Endodermal cell (in vitro differentiated cells): ENCODE measurements around the gene CSH1. TPM values are rescaled to one million over a fixed set of nuclear protein-coding genes. Genes with fewer than 3 reads are reported as not detected.
"Not testable (repeated sequence)": the region's sequence is repeated elsewhere in the genome, so short reads cannot be mapped to it uniquely, and the experiment has no call there.

Source experiments
- DNase-seq: peaks from one replicate; pipeline ENCODE4 v3.0.0-alpha.2; 2017
- H3K27ac ChIP-seq: 2 replicates; pipeline ENCODE4 v1.5.1; 2013; ENCODE audit warnings: mild to moderate bottlenecking, low read depth, low read length, moderate library complexity
- H3K27me3 ChIP-seq: 2 replicates; pipeline ENCODE4 v1.6.1; 2013; ENCODE audit warnings: mild to moderate bottlenecking, low read length, moderate library complexity; ENCODE audit not compliant: insufficient read depth, control insufficient read depth, poor library complexity, severe bottlenecking
- H3K36me3 ChIP-seq: 2 replicates; pipeline ENCODE4 v1.7.0; 2013; ENCODE audit warnings: mild to moderate bottlenecking, low read length, moderate library complexity; ENCODE audit not compliant: control insufficient read depth, insufficient read depth
- H3K4me1 ChIP-seq: one replicate; pipeline ENCODE4 v1.7.0; 2013; ENCODE audit warnings: low read length; ENCODE audit not compliant: control insufficient read depth, insufficient read depth
- H3K4me3 ChIP-seq: 2 replicates; pipeline ENCODE4 v1.5.1; 2013; ENCODE audit warnings: mild to moderate bottlenecking, low read length, moderate library complexity
- H3K9ac ChIP-seq: 2 replicates; pipeline ENCODE4 v1.6.1; 2013; ENCODE audit warnings: mild to moderate bottlenecking, low read length, moderate library complexity; ENCODE audit not compliant: poor library complexity, severe bottlenecking; ENCODE audit errors: extremely low read depth
- H3K9me3 ChIP-seq: 2 replicates; pipeline ENCODE4 v1.6.1; 2013; ENCODE audit warnings: mild to moderate bottlenecking, low read length, moderate library complexity; ENCODE audit not compliant: control insufficient read depth
- H3K27ac Mint-ChIP-seq: 2 replicates; pipeline ENCODE4 v1.8.0; 2020; ENCODE audit warnings: mixed read lengths
- H3K27me3 Mint-ChIP-seq: 2 replicates; pipeline ENCODE4 v1.8.0; 2021; ENCODE audit warnings: mild to moderate bottlenecking, mixed read lengths; ENCODE audit not compliant: insufficient read depth
- H3K36me3 Mint-ChIP-seq: 2 replicates; pipeline ENCODE4 v1.8.0; 2020; ENCODE audit warnings: low read depth, mixed read lengths
- H3K4me1 Mint-ChIP-seq: 2 replicates; pipeline ENCODE4 v1.8.0; 2020; ENCODE audit warnings: mixed read lengths
- H3K4me3 Mint-ChIP-seq: 2 replicates; pipeline ENCODE4 v1.8.0; 2020; ENCODE audit warnings: mild to moderate bottlenecking, moderate library complexity, mixed read lengths
- H3K9me3 Mint-ChIP-seq: 2 replicates; pipeline ENCODE4 v1.8.0; 2020; ENCODE audit warnings: mild to moderate bottlenecking, mixed read lengths
- WGBS, 2 experiments: methylation state at CpG; one replicate each; pipeline versions ENCODE4 v1.1.5 to v1.1.7; 2013; ENCODE audit warnings: missing lambda C conversion rate in 2 of 2, mixed read lengths in 1 of 2; ENCODE audit not compliant: insufficient coverage in 1 of 2, insufficient read length in 1 of 2; 5-methylcytosine and 5-hydroxymethylcytosine counted together
- total RNA-seq, 2 donors: library from RNA; stranded (reverse); fragmentation: NEBNext Ultra II Directional in 1 of 2; extraction: Animal tissue kit (Norgen Biotek cat#: 25700) in 1 of 2; gene quantifications; 2 replicates in 1 of 2; 3 replicates in 1 of 2; pipeline ENCODE4 v1.2.1, GENCODE V29; 2021
- TF ChIP-seq, protein P1 (sequence below): fragments of 200-600 bp; sonication (generic); conservative IDR thresholded peaks from 2 replicates; pipeline ENCODE4 v1.5.0; 2021; ENCODE audit warnings: antibody characterized with exemption, mild to moderate bottlenecking

CSH1 gene
- total RNA-seq, 2 donors from 2014 or later, result 0.64 TPM; not detected in 1

DNA sequence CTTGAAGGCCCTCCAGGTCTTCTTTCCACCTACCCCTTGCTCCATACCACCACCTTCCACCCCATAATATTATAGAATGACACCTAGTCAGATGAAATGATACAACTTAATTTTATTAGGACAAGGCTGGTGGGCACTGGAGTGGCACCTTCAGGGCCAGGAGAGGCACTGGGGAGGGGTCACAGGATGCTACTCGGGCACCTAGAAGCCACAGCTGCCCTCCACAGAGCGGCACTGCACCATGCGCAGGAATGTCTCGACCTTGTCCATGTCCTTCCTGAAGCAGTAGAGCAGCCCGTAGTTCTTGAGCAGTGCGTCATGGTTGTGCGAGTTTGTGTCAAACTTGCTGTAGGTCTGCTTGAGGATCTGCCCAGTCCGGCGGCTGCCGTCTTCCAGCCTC lies 1.6 kb downstream of the CSH1 start:
- not testable (repeated sequence) for H3K9ac ChIP-seq, H3K4me1 ChIP-seq, H3K9me3 Mint-ChIP-seq, H3K27me3 Mint-ChIP-seq, H3K4me1 Mint-ChIP-seq, H3K9me3 ChIP-seq, H3K27ac Mint-ChIP-seq, H3K27me3 ChIP-seq, H3K4me3 Mint-ChIP-seq, H3K27ac ChIP-seq, H3K36me3 Mint-ChIP-seq, DNase-seq, H3K4me3 ChIP-seq, H3K36me3 ChIP-seq
- 99% methylated on average over 7 of the region's 10 CpGs; no CpG with 5 or more reads in 1 of the 2 experiments for WGBS, 2 experiments

- peak; percentile 69 for DNase-seq
- H3K4me1 ChIP-seq, H3K27ac Mint-ChIP-seq, H3K27me3 Mint-ChIP-seq, H3K9ac ChIP-seq, H3K4me1 Mint-ChIP-seq, H3K36me3 ChIP-seq, H3K27ac ChIP-seq, H3K4me3 ChIP-seq, H3K9me3 Mint-ChIP-seq, H3K4me3 Mint-ChIP-seq, H3K36me3 Mint-ChIP-seq, H3K27me3 ChIP-seq, H3K9me3 ChIP-seq: not testable (repeated sequence)
- WGBS, 2 experiments, result 72% methylated on average over 3 of the region's 3 CpGs
Measured at GRCh38 chr17:63894021-63894420, 2.4 kb downstream of the CSH1 start.

- peak; percentile 75 for DNase-seq
- TF ChIP-seq, protein P1, sequence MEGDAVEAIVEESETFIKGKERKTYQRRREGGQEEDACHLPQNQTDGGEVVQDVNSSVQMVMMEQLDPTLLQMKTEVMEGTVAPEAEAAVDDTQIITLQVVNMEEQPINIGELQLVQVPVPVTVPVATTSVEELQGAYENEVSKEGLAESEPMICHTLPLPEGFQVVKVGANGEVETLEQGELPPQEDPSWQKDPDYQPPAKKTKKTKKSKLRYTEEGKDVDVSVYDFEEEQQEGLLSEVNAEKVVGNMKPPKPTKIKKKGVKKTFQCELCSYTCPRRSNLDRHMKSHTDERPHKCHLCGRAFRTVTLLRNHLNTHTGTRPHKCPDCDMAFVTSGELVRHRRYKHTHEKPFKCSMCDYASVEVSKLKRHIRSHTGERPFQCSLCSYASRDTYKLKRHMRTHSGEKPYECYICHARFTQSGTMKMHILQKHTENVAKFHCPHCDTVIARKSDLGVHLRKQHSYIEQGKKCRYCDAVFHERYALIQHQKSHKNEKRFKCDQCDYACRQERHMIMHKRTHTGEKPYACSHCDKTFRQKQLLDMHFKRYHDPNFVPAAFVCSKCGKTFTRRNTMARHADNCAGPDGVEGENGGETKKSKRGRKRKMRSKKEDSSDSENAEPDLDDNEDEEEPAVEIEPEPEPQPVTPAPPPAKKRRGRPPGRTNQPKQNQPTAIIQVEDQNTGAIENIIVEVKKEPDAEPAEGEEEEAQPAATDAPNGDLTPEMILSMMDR, result peak; percentile 77
- H3K9ac ChIP-seq, H3K4me1 Mint-ChIP-seq, H3K27me3 ChIP-seq, H3K4me3 Mint-ChIP-seq, H3K4me3 ChIP-seq, H3K9me3 Mint-ChIP-seq, H3K27me3 Mint-ChIP-seq, H3K9me3 ChIP-seq, H3K27ac Mint-ChIP-seq, H3K4me1 ChIP-seq, H3K36me3 ChIP-seq, H3K36me3 Mint-ChIP-seq, H3K27ac ChIP-seq: not testable (repeated sequence)
- 77 to 87% methylated on average over 5 to 7 of the region's 11 CpGs for WGBS, 2 experiments
Measured at GRCh38 chr17:63892316-63893037, 3.9 kb downstream of the CSH1 start.

- H3K4me1 ChIP-seq, H3K4me3 Mint-ChIP-seq, H3K36me3 Mint-ChIP-seq, H3K9me3 Mint-ChIP-seq, H3K27me3 ChIP-seq, H3K4me3 ChIP-seq, H3K27ac ChIP-seq, H3K9me3 ChIP-seq, H3K4me1 Mint-ChIP-seq, H3K27me3 Mint-ChIP-seq, H3K27ac Mint-ChIP-seq, H3K36me3 ChIP-seq, H3K9ac ChIP-seq: not testable (repeated sequence)
- TF ChIP-seq, protein P1, result peak; percentile 69
- WGBS, 2 experiments, result 66 to 76% methylated on average over 8 to 13 of the region's 13 CpGs
- DNase-seq, result peak; percentile 89
Measured at GRCh38 chr17:63889026-63889848, 7.1 kb downstream of the CSH1 start.

- H3K4me3 Mint-ChIP-seq, H3K36me3 Mint-ChIP-seq, H3K36me3 ChIP-seq, H3K9me3 ChIP-seq, H3K4me1 ChIP-seq, H3K9me3 Mint-ChIP-seq, H3K27me3 ChIP-seq, H3K9ac ChIP-seq, DNase-seq, H3K4me3 ChIP-seq, H3K27me3 Mint-ChIP-seq, H3K27ac Mint-ChIP-seq, H3K27ac ChIP-seq: not testable (repeated sequence)
- peaks cover 10% of the 10 kb centered on the region for H3K4me1 Mint-ChIP-seq
- 90 to 92% methylated on average over 4 to 8 of the region's 11 CpGs for WGBS, 2 experiments
Measured at GRCh38 chr17:63885119-63885518, 11.3 kb downstream of the CSH1 start.
